B cell (primary cell): Measurements from ENCODE around the gene GMPR2.

Source experiments
- CTCF ChIP-seq: fragments of 200-600 bp; IDR thresholded peaks from one replicate; pipeline ENCODE4 v1.8.0; 2022; ENCODE audit warnings: antibody characterized with exemption, mild to moderate bottlenecking
- EZH2 ChIP-seq: IDR thresholded peaks from 2 replicates; pipeline ENCODE4 v1.6.1; 2012; ENCODE audit warnings: borderline replicate concordance, low read depth, mild to moderate bottlenecking, moderate library complexity, low read length; ENCODE audit not compliant: insufficient read depth, poor library complexity, severe bottlenecking

- TF ChIP-seq CTCF = no peak
- no peak for TF ChIP-seq EZH2
Observed at GRCh38 chr14:24236689-24237462, 4.1 kb downstream of the GMPR2 start.
